Caki2 (cell line): ENCODE data around the gene GKN1. TPM values are rescaled to one million over a fixed set of nuclear protein-coding genes. Genes with fewer than 3 reads are reported as not detected.
A peak's percentile ranks its signal among the peaks of the same experiment; 100 is the strongest.

Experiments
- DNase-seq: peaks from one replicate; pipeline ENCODE4 v3.0.0-alpha.2; 2015; ENCODE audit warnings: low read depth
- in situ Hi-C: cut with HindIII; loops from 2 replicates; pipeline ENCODE4 v1.10.0; 2016; ENCODE audit warnings: low sequenced_read_pairs, low pct_unique_long_range_greater_than_20kb, mixed read lengths
- total RNA-seq: library from RNA; depleted of rRNA; stranded (reverse); fragments of >200 nt; shearing (Covaris generic); gene quantifications from 2 replicates; pipeline ENCODE4 v1.2.3, GENCODE V29; 2014; ENCODE audit warnings: low replicate concordance

Gene GKN1
- total RNA-seq, 1 experiment from 2014 or later = not detected

DNA sequence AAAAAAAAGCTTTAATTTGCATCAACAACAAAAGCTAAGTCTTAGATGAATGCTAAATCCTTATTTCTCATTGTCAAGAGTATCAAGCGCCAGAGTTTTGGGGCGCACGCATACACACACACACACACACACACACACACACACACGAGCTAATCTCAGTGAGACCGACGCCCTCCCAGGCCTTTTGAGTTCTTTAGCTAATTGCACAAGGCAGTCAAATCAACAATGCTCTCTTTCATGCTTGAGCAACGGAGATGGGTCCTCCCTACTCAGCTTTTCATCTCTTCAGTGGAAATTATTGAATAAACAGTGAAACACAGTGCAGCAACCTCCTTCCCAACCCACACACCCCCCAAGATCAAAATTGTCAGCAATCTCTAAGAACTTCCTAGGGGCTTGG, 19.2 kb downstream of the GKN1 start:
- DNase-seq = no peak

GRCh38 chr2:68994864-68995263, 20.4 kb downstream of the GKN1 start:
- DNase-seq = no peak
- in situ Hi-C loops = no loop called here

More for the DNA sequence above, 19.2 kb downstream of the GKN1 start:
- in situ Hi-C loops = no loop called here

DNA sequence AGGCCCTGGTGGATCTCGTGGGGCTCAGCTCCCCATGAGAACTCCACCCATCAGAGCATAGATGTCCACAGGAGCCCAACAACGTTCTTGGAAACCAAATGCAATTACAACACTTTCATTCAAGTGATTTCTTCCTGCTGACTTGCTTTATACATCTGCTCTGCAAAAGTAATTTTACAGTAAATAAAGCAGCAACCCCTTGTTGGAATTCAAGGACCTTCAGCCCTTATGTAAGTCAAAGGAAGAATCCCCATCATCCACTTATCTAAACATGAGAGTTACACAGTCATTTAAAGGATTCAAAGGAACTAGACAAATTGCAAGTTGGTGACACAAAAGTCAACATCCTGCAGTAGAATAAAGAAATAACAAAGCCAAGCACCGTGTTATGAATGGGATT, 21.5 kb downstream of the GKN1 start:
- DNase-seq = no peak

DNA sequence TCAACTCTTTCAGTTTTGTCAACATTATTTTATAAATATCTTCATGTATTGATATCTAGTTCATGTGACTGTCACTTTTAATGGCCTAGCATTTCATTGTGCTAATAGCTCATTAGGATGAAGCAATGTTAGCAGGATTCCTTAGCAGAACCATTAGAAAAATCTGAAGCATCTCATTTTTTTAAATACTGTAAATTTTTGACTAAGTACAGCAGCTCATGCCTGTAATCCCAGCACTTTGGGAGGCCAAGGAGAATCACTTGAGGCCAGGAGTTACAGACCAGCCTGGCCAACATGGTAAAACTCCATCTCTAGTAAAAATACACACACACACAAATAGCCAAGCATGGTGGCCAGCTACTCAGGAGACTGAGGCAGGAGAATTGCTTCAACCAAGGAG, 23.0 kb downstream of the GKN1 start:
- in situ Hi-C loops = no loop called here
- DNase-seq = no peak

More for the DNA sequence above, 21.5 kb downstream of the GKN1 start:
- in situ Hi-C loops = no loop called here

DNA sequence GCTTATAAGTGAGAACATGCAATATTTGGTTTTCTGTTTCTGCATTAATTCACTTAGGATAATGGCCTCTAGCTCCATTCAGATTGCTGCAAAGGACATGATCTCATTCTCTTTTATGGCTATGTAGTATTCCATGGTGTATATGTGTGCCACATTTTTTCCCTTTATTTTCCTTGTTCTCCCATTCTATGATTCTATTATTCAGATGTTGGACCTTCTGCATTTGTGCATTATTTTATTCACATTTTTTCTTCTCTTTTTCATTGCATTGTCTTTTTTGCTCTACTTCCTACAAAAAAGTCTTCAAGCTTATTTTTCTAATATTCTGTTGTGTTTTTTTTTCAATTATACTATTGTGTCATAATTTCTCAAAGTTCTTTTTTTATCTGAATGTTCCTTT, 27.4 kb downstream of the GKN1 start:
- in situ Hi-C loops = loop anchor here (25.0 kb wide), 1 partner anchor 310 kb away; no protein-coding TSS in a partner anchor

DNA sequence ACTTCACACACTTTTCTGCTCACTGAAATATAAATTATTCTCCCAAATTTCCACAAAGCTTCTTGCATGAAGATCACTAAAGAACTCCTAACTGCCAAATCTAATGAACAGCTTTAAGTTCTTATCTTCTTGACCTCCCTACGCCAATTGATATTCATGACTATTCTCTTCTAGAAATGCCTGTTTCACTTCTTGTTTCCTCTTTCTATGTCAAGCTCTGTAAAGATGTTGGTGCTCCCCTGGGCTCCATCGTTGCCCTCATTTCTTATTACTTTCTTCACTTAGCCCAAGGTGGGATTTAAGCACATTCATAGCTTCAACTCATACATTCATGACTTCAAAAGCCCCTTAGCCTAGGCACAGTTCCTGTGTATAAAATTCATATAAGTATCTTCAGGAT, 29.3 kb downstream of the GKN1 start:
- in situ Hi-C loops = loop anchor here (25.0 kb wide), 1 partner anchor 309 kb away; no protein-coding TSS in a partner anchor
- DNase-seq = no peak

More for the DNA sequence above, 27.4 kb downstream of the GKN1 start:
- no peak for DNase-seq

- DNase-seq = no peak
- in situ Hi-C loops = loop anchor here (25.0 kb wide), 1 partner anchor 305 kb away; no protein-coding TSS in a partner anchor
These were observed 32.7 kb downstream of the GKN1 start for GRCh38 chr2:69007169-69007568.

DNA sequence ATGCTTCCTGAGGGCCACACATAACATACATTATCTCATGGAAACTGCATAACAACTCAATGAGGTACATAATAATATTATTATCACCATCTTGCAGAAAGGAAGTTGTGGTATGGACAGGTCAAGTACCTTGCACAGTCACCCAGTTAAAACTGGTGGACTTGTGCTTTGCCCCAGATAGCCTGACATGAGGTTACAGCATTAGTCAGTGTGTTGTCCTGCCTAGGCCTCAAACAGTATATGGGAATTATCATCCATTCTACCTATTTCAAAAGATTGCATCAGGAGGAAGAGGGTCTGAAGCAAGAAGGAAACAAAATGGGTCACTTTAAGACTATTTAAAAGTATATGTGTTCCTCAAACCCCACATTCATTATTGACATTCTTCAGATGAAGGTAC, 33.2 kb downstream of the GKN1 start:
- in situ Hi-C loops = loop anchor here (25.0 kb wide), 1 partner anchor 305 kb away; no protein-coding TSS in a partner anchor
- no peak for DNase-seq

- in situ Hi-C loops = loop anchor here (25.0 kb wide), 1 partner anchor 302 kb away; no protein-coding TSS in a partner anchor
- DNase-seq = no peak
These were observed 36.2 kb downstream of the GKN1 start for GRCh38 chr2:69010437-69011194.

DNA sequence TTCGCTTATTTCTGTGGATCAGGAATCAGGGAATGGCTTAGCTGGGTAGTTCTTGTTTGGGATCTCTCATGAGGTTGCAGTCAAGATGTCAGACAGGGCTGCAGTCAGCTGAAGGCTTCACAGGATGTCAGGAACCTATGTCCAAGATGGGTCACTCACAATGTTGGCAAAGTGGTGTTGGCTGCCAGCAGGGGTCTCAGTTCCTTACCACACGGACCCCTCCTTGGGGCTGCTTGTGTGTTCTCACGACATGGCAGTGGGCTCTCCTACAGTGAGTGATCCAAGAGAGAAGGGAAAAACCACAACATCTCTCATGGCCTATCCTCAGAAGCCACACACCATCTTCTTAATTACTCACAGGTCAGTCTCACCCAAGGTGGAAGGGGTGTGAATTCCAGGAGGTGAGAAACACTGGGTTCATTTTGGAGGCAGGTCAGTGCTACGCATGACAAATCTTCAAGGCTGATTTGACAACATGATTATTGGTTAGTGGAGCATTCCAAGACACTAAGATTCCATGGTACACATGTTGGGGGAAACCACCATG, 37.2 kb downstream of the GKN1 start:
- in situ Hi-C loops = loop anchor here (25.0 kb wide), 1 partner anchor 301 kb away; no protein-coding TSS in a partner anchor
- no peak for DNase-seq

DNA sequence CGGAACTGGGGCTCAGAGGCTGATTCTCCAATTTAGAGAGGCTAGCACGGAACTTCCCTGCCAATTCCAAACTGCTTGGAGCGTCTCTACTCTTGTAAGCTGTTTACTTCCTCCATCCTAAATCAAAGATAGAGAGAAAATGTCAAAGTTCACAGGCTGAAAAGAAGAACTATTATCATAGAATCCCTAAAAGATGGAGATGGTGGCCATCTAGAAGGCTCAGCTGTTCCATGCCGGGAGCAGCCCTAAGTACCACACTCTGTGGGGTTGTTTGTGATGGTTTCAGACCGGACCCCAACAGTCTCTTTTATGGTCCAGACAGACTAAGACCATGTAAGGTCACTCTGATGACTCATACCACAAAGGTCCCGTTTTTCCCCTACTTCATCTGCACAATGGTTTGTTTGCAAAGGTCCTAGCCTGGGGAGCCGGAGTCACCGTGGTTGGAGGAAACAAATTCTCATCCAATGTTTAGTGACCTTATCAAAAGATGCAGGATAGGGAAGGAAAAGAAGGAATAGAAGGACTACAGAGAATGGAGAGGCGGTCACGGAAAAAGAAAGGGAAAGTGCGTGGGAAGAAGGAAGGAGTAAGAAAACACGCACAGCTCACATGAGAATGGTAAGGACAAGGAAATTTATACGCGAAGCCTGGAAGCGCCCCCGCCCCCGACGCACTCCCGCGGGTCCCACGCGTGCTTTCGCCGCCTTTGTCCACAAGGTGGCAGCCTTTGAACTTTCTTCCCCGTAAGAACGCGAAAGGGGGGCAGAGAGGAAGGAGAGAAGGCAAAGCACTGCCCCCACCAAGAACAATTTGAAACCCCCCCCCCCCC, 38.1 kb downstream of the GKN1 start:
- in situ Hi-C loops = loop anchor here (25.0 kb wide), 1 partner anchor 300 kb away; no protein-coding TSS in a partner anchor

DNA sequence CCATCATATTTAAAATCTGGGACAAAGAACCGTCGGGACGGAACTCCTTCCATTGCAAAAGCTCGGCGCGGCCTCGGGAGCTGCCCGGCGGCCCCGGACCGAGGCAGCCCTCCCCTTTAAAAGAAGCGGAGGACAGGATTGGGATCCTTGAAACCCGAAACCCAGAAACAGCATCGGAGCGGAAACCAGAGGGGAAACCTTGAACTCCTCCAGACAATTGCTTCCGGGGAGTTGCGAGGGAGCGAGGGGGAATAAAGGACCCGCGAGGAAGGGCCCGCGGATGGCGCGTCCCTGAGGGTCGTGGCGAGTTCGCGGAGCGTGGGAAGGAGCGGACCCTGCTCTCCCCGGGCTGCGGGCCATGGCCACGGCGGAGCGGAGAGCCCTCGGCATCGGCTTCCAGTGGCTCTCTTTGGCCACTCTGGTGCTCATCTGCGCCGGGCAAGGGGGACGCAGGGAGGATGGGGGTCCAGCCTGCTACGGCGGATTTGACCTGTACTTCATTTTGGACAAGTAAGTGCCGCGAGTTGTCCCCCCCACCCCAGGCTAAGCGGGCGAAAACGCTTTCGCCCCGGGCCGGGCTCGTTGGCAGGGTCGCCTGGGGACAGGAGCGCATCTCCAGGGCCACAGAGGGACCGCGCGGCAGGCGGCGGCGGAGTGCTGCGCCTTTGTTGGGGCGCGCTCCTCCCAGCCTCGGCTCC, 38.9 kb downstream of the GKN1 start, which contains the start of gene ANTXR1:
ANTXR1 (plus strand) TSS at position 38 of the 698 bp plus-strand sequence; CDS start at position 359, 321 bp downstream.
- in situ Hi-C loops = loop anchor here (25.0 kb wide), 1 partner anchor 299 kb away; no protein-coding TSS in a partner anchor
- peak; percentile 34 for DNase-seq

More for the DNA sequence above, 38.1 kb downstream of the GKN1 start:
- DNase-seq = peak; percentile 38

DNA sequence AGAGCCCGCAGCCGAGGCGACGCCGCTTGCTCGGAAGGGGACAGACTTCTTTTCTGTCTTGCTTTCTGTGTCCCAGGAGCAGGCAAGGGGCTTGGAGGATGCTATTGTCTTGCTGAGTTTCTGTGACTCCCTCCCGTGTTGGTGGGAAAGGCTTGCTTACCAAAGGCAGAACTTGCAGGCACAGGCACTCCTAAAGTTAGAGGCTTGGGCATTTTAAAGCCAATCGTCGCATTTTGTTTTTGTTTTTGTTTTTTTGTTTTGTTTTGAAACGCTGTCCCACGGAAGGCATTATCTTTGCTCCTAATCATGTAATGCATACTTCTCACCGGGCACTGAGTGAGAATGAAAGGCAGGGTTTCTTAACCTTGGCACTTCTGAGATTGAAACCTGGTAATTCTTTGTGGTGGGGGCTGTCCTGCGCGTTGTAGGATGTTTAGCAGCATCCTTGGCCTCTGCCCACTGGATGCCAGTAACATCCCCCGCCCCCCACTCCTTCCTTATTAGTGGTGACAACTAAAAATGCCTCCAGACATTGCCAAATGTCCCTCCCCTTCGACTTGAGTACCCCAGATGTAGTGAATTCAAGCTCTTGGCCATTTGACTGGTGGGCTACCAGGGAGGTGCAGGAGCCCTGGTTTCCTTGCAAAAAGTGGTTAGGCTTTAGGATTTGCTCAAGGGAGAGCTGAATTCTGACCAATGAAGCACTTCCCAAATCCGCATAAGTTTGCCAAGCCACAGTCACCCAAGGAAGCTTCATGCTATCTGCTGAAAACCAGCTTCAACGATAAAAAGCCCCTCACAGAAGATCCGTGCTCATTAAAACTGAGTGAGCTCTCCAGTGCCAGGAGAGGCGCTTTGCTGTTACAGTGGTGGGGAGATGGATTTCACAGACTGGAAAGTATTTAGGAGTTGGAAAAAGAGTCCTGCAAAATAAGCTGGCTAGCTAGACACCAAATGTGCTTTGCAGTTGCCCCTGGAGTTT, 39.7 kb downstream of the GKN1 start:
- DNase-seq = peak; percentile 37
- in situ Hi-C loops = loop anchor here (25.0 kb wide), 1 partner anchor 298 kb away; no protein-coding TSS in a partner anchor

GRCh38 chr2:69017080-69017479, 42.6 kb downstream of the GKN1 start:
- in situ Hi-C loops = loop anchor here (25.0 kb wide), 1 partner anchor 295 kb away; no protein-coding TSS in a partner anchor
- DNase-seq = peak; percentile 14

DNA sequence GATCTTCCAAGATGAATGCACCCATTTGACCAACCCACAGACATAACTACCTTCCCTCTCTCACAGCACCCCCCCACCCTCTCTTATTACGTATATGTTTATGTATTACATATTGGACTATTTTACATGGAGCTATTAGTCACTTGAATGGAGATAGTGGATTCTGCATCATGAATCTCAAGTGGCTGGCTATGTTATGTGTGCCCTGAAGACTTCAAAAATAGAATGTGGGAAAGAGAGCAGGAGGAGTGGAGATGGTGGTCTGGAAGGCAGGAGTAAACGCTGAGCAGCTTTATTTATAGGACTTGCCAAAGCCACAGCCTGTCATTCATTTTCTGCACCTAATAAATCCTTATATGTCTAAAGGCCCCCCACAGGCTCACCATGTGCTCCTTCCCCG, 43.4 kb downstream of the GKN1 start:
- no peak for DNase-seq
- in situ Hi-C loops = loop anchor here (25.0 kb wide), 1 partner anchor 294 kb away; no protein-coding TSS in a partner anchor

- no peak for DNase-seq
- in situ Hi-C loops = loop anchor here (25.0 kb wide), 1 partner anchor 294 kb away; no protein-coding TSS in a partner anchor
These were observed 44.3 kb downstream of the GKN1 start for GRCh38 chr2:69018678-69019095.
